Activated T-helper 1 cell treated with anti-CD3 and anti-CD28 coated beads, Interleukin-2, amount 50 U/mL, for 16 hours (primary cell): ENCODE results near the gene NELFE.
A peak's percentile ranks its signal among the peaks of the same experiment; 100 is the strongest.
"Not testable (repeated sequence)": the region's sequence is repeated elsewhere in the genome, so short reads cannot be mapped to it uniquely, and the experiment has no call there.

Source experiments
- DNase-seq, 2 donors: peaks; one replicate each; pipeline ENCODE4 v3.0.0-alpha.2; 2020; ENCODE audit warnings: low read depth in 1 of 2, low spot score in 1 of 2

Gene NELFE

DNA sequence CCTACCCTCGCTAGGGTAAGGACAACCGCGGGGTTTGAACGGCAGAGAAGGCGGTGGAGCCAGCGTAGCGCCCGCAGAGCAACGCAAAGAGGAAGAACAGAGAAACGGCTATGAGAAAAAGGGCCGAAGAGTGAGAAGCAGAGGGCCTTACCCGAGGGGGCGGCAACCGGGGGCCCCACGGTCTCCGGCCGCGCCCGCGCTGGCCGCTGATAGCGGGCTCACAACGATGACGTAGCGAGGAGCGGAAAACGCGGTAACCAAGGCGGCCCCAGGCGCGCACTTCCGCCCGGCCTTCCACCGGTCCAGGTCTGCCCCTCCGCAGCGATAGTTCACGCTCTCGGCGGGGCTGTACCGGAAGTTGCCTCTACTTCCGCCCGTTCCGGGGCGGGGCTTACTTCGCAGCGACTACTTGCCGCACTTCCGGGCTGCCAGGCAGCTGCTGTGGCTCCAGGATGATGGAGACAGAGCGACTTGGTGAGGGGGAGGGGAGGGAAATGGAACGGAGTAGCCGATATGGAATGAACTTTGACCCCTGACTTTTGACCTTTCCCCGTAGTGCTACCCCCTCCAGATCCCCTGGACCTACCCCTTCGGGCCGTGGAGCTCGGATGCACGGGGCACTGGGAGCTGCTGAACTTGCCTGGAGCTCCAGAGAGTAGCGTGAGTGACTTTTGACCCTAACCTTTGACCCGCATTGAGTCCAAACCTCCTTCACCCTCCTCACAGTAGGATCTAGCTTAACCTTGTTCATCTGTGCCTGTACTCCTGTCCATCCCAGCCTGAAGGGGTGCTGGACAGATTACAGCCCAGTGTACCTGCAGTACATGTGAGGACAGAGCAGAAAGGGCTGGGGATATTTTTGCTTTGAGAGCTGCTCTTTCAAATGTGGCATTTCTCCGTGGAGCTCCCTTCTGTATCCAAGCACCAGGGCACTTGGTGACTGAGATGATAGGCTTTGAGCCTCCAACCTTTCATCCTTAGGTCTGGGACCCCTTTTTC lies at the start of gene NELFE, which contains the start of gene SKIC2:
Gene NELFE (minus strand): TSS at position 231 of the 999 bp plus-strand sequence. CDS start 525 bp downstream, outside the sequence.
Gene SKIC2 (plus strand): TSS at position 435 of the 999 bp plus-strand sequence. CDS start 18 bp downstream, at position 453.
- peak; percentile 98 to 99 for DNase-seq

DNA sequence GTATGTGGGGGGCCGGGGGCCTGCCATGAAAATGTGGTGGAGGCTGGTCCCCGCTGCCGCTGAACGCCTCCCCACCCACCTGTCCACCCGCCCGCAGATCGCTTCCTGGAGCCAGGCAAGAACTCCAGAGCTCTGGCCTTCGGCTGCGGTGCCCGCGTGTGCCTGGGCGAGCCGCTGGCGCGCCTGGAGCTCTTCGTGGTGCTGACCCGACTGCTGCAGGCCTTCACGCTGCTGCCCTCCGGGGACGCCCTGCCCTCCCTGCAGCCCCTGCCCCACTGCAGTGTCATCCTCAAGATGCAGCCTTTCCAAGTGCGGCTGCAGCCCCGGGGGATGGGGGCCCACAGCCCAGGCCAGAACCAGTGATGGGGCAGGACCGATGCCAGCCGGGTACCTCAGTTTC lies 49.3 kb upstream of the NELFE start:
- DNase-seq: not testable (repeated sequence)

- not testable (repeated sequence) for DNase-seq
Observed at GRCh38 chr6:32007086-32007485, 48.3 kb upstream of the NELFE start.

DNA sequence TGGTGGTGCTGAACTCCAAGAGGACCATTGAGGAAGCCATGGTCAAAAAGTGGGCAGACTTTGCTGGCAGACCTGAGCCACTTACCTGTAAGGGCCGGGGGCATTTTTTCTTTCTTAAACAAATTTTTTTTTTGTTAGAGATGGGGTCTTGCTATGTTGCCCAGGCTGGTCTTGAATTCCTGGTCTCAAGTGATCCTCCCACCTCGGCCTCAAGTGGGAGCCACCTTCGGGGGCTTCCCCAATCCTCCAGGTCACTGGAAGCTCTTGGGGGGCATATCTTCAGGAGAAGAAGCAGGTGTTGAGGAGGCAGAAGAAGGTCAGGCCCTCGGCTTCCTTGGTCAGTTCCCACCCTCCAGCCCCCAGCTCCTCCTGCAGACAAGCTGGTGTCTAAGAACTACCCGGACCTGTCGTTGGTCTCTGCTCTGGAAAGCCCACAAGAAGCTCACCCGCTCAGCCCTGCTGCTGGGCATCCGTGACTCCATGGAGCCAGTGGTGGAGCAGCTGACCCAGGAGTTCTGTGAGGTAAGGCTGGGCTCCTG lies 47.3 kb upstream of the NELFE start:
- not testable (repeated sequence) for DNase-seq

DNA sequence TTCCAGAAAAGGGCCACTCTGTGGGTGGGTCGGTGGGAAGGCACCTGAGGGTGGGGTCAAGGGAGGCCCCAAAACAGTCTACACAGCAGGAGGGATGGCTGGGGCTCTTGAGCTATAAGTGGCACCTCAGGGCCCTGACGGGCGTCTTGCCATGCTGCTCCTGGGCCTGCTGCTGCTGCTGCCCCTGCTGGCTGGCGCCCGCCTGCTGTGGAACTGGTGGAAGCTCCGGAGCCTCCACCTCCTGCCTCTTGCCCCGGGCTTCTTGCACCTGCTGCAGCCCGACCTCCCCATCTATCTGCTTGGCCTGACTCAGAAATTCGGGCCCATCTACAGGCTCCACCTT lies 46.7 kb upstream of the NELFE start:
- not testable (repeated sequence) for DNase-seq

DNA sequence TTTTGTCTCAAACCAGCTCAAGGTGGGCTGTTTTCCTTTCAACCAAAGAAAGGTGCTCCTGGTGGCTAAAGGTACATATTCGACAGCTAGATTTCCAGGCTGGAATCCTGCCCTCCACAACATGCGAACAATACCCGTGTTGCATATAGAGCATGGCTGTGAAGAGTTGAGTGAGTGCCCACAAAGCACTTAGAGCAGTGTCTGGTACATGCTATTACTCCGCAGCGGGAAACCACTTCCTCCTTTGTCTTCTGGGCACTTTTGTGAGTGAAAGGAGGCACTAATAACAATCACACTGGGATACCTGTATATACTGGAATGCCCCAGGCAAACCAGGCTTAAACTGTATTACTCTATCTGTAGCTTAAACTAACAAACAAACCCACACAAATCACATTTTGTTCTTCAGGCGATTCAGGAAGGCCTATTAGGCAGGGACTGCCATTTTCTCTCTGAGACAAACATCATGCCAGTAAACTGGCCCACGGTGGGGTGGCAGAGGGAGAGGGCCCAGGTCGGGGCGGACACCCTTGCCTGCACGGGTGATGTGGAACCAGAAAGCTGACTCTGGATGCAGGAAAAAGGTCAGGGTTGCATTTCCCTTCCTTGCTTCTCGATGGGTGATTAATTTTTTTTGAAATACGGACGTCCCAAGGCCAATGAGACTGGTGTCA lies 46.2 kb upstream of the NELFE start:
- not testable (repeated sequence) for DNase-seq

DNA sequence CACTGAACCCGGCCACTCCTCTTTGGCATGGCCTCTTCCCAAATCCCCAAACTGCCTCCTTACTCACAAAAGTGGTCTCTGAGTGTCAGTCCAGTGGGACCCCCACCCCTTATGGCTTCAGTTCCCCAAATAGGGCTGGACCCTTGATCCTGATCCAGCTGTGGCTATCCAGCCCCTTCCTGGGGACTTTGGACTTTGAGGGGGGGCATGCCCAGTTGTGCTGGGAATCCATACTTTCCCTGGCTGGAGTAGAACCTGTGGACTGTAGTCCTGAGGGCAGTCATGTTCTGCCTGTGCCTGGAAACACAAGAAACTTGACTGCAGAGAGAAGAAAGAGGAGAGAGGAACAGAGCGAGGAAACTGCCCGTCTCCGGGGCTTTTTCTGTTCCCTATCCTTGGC lies 45.6 kb upstream of the NELFE start:
- not testable (repeated sequence) for DNase-seq

GRCh38 chr6:32003301-32003700 lies 44.5 kb upstream of the NELFE start:
- not testable (repeated sequence) for DNase-seq

DNA sequence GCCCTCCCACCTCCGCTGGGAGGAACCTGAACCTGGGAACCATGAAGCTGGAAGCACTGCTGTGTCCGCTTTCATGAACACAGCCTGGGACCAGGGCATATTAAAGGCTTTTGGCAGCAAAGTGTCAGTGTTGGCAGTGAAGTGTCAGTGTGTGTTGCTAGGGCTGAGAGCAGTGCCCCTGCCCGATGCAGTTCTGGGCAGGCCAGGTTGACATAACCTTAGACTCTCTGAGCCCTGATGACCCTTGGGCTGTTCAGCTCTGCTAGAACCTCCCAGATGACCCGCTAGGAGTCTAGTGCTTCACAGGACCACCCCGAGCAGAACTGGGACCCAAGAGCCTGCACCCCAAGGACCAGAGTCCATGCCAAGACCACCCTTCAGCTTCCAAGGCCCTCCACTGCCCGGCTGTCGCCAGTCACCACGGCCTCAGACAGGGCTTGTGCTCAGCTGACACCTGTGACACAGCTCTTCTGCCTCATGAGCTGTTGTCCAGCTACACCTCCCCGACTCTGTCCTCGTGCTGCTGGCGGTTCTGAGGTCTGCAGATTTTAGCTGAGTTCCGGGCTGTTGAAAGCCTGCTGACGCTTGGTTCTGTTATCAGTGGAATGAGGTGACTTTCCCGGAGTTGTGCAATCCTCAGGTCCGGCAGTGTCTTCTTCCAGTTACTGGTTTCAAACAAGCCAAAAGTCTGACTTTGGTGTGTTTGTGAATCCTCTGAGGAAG lies 43.9 kb upstream of the NELFE start:
- not testable (repeated sequence) for DNase-seq

DNA sequence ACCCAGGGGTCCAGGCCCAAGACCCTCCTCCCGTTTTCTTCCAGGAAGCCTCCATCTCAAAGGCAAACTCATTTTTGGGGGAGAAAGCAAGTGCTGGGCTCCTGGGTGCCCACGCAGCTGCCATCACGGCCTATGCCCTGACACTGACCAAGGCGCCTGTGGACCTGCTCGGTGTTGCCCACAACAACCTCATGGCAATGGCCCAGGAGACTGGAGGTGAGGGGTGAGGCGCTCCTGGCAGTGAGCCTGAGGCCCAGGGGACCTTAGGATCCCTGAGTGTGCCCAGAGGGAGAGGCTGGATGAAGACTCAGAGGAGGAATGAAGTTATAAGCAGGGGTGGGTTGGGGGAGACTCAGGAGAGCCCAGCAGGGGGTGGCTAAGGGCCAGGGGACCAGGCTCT lies 37.6 kb upstream of the NELFE start:
- DNase-seq: not testable (repeated sequence)

DNA sequence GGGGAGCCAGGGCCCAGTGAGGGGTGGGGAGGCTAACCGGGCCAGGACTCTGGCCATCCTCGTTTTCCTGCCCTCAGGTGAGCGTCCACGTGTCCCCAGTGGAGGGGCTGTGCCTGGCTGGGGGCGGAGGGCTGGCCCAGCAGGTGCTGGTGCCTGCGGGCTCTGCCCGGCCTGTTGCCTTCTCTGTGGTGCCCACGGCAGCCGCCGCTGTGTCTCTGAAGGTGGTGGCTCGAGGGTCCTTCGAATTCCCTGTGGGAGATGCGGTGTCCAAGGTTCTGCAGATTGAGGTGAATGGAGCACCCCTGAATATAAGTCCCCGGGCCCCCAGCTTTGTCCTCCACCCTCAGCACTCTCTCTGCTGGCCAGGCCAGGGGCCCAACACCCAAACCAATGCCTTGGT lies 35.6 kb upstream of the NELFE start:
- not testable (repeated sequence) for DNase-seq

GRCh38 chr6:31989363-31989762 lies 30.6 kb upstream of the NELFE start:
- DNase-seq: not testable (repeated sequence)

GRCh38 chr6:31981744-31982143 lies 23.0 kb upstream of the NELFE start, which contains the start of gene C4A:
Gene C4A, plus strand, starts transcription at chr6:31982057. Its CDS starts 51 bp downstream, at chr6:31982108.
- not testable (repeated sequence) for DNase-seq

- DNase-seq: not testable (repeated sequence)
Observed at GRCh38 chr6:31980998-31981397, 22.2 kb upstream of the NELFE start.

- not testable (repeated sequence) for DNase-seq
Observed at GRCh38 chr6:31980195-31980876, 21.6 kb upstream of the NELFE start.

GRCh38 chr6:31979238-31979898 lies 20.6 kb upstream of the NELFE start:
- no peak for DNase-seq

- no peak for DNase-seq
Observed at GRCh38 chr6:31978831-31979230, 20.1 kb upstream of the NELFE start.

GRCh38 chr6:31977816-31978431 lies 19.2 kb upstream of the NELFE start:
- DNase-seq: no peak

GRCh38 chr6:31976065-31976464 lies 17.3 kb upstream of the NELFE start:
- DNase-seq: not testable (repeated sequence)
